SK-N-SH (cell line): ENCODE results near the gene NRIP3. TPM values are rescaled to one million over a fixed set of nuclear protein-coding genes. Genes with fewer than 3 reads are reported as not detected.
"Not testable (repeated sequence)": the region's sequence is repeated elsewhere in the genome, so short reads cannot be mapped to it uniquely, and the experiment has no call there.

ENCODE experiments used
- CTCF ChIA-PET: fragments of 300-600, 350-600 bp; formaldehyde crosslinking; extraction: SDS; loops from one replicate; lab custom pipeline; 2021; lab: Yijun Ruan, JAX
- POLR2A ChIA-PET: fragments of 350-600 bp; sonication (Branson Sonifier 250); formaldehyde crosslinking; extraction: SDS; loops from one replicate; lab custom pipeline; 2020; ENCODE audit warnings: antibody characterized with exemption, inconsistent platforms; lab: Yijun Ruan, JAX
- DNase-seq: peaks from one replicate; pipeline ENCODE4 v3.0.0; 2012
- H2AFZ ChIP-seq: fragments of 200-600 bp; sonication (generic); 2 replicates; pipeline ENCODE4 v1.8.1; 2016; ENCODE audit warnings: antibody characterized with exemption, mild to moderate bottlenecking, low read depth
- H3F3A ChIP-seq: fragments of 200-600 bp; sonication (generic); replicated peaks from 2 replicates; pipeline ENCODE3; 2016; ENCODE audit warnings: antibody characterized with exemption, mild to moderate bottlenecking; ENCODE audit not compliant: insufficient read depth
- H3K27ac ChIP-seq, 2 experiments: fragments of 200-500 bp in 1 of 2; fragments of 200-600 bp in 1 of 2; sonication (Bioruptor generic) in 1 of 2; sonication (generic), shearing (Covaris generic) in 1 of 2; 2 replicates each; pipeline versions ENCODE4 v1.5.1 to v1.6.1; 2014 to 2016; ENCODE audit warnings: low read depth in 2 of 2, inconsistent platforms in 1 of 2, low read length in 1 of 2, mild to moderate bottlenecking in 1 of 2, mixed read lengths in 1 of 2
- H3K27me3 ChIP-seq: fragments of 200-600 bp; sonication (generic), shearing (Covaris generic); 2 replicates; pipeline ENCODE4 v1.6.1; 2016; ENCODE audit warnings: mixed run types; ENCODE audit not compliant: insufficient read depth
- H3K36me3 ChIP-seq, 2 experiments: fragments of 200-500 bp in 1 of 2; fragments of 200-600 bp in 1 of 2; sonication (Bioruptor generic) in 1 of 2; sonication (generic) in 1 of 2; replicated peaks in 1 of 2; 2 replicates each; pipeline versions ENCODE3 to v1.5.1; 2014 to 2016; ENCODE audit warnings: low read length in 1 of 2, mild to moderate bottlenecking in 1 of 2; ENCODE audit not compliant: insufficient read depth in 2 of 2, control insufficient read depth in 1 of 2
- H3K4me1 ChIP-seq, 2 experiments: fragments of 200-500 bp in 1 of 2; fragments of 200-600 bp in 1 of 2; sonication (Bioruptor generic) in 1 of 2; sonication (generic), shearing (Covaris generic) in 1 of 2; 2 replicates each; pipeline versions ENCODE4 v1.5.1 to v1.6.1; 2014 to 2016; ENCODE audit warnings: low read depth in 1 of 2, low read length in 1 of 2, mixed run types in 1 of 2; ENCODE audit not compliant: insufficient read depth in 2 of 2, control insufficient read depth in 1 of 2
- H3K4me2 ChIP-seq: fragments of 200-600 bp; sonication (generic), shearing (Covaris generic); 2 replicates; pipeline ENCODE4 v1.6.1; 2017; ENCODE audit warnings: mixed run types
- H3K4me3 ChIP-seq, 2 experiments: fragments of 200-500 bp in 1 of 2; fragments of 200-600 bp in 1 of 2; sonication (Bioruptor generic) in 1 of 2; sonication (generic), shearing (Covaris generic) in 1 of 2; 2 replicates each; pipeline versions ENCODE4 v1.5.1 to v1.8.1; 2014 to 2016; ENCODE audit warnings: low read depth in 2 of 2, inconsistent platforms in 1 of 2, low read length in 1 of 2, mild to moderate bottlenecking in 1 of 2, mixed read lengths in 1 of 2, moderate library complexity in 1 of 2
- H3K79me2 ChIP-seq: fragments of 200-600 bp; sonication (generic); 2 replicates; pipeline ENCODE4 v1.8.1; 2017; ENCODE audit warnings: mild to moderate bottlenecking; ENCODE audit not compliant: insufficient read depth
- H3K9ac ChIP-seq: fragments of 200-600 bp; sonication (generic); 2 replicates; pipeline ENCODE4 v1.6.1; 2017; ENCODE audit warnings: mixed run types
- H3K9me2 ChIP-seq: fragments of 200-600 bp; sonication (generic); 2 replicates; pipeline ENCODE4 v1.6.1; 2017; ENCODE audit warnings: mixed run types
- H3K9me3 ChIP-seq: fragments of 200-600 bp; sonication (generic); 2 replicates; pipeline ENCODE4 v1.6.1; 2017; ENCODE audit warnings: mixed run types, mild to moderate bottlenecking, moderate library complexity
- H4K20me1 ChIP-seq: fragments of 200-600 bp; sonication (generic); 2 replicates; pipeline ENCODE4 v1.6.1; 2017; ENCODE audit warnings: mild to moderate bottlenecking, mixed run types; ENCODE audit not compliant: insufficient read depth
- EP300 ChIP-seq, 2 experiments: IDR thresholded peaks; 2 replicates each; pipeline versions ENCODE4 v1.4.0 to v1.6.1; 2012; ENCODE audit warnings: borderline replicate concordance in 1 of 2, low read depth in 1 of 2, low read length in 1 of 2
- FOSL2 ChIP-seq: IDR thresholded peaks from 2 replicates; pipeline ENCODE4 v1.4.0; 2012; ENCODE audit warnings: low read depth, mild to moderate bottlenecking, moderate library complexity, borderline replicate concordance
- FOXJ3 ChIP-seq: sonication (generic); formaldehyde crosslinking; IDR thresholded peaks from 2 replicates; pipeline ENCODE4 v1.5.1; 2020; ENCODE audit warnings: mild to moderate bottlenecking, missing genetic modification reagents
- FOXM1 ChIP-seq: IDR thresholded peaks from 2 replicates; pipeline ENCODE4 v1.4.0; 2012; ENCODE audit warnings: low read depth, mild to moderate bottlenecking
- NFIC ChIP-seq: IDR thresholded peaks from 2 replicates; pipeline ENCODE4 v1.4.0; 2012; ENCODE audit warnings: borderline replicate concordance
- PBX3 ChIP-seq: IDR thresholded peaks from 2 replicates; pipeline ENCODE4; 2012
- RCOR1 ChIP-seq: fragments of 150-350 bp; IDR thresholded peaks from 2 replicates; pipeline ENCODE4 v1.6.1; 2017; ENCODE audit warnings: antibody characterized with exemption, low read length
- REST ChIP-seq: IDR thresholded peaks from 2 replicates; pipeline ENCODE4 v1.6.1; 2012; ENCODE audit warnings: mild to moderate bottlenecking, low read depth, low read length, moderate library complexity
- RXRA ChIP-seq: IDR thresholded peaks from 2 replicates; pipeline ENCODE4 v1.4.0; 2012; ENCODE audit warnings: low read depth, mild to moderate bottlenecking, borderline replicate concordance
- SIN3A ChIP-seq: IDR thresholded peaks from 2 replicates; pipeline ENCODE4 v1.6.1; 2012; ENCODE audit warnings: low read depth, mild to moderate bottlenecking, low read length, moderate library complexity, borderline replicate concordance
- TCF12 ChIP-seq: IDR thresholded peaks from 2 replicates; pipeline ENCODE4 v1.4.0; 2012
- YY1 ChIP-seq: IDR thresholded peaks from 2 replicates; pipeline ENCODE4 v1.4.0; 2012; ENCODE audit warnings: low read depth, mild to moderate bottlenecking
- WGBS: methylation state at CpG from one replicate; pipeline ENCODE4 v1.1.6; 2017; ENCODE audit warnings: low lambda C conversion rate; 5-methylcytosine and 5-hydroxymethylcytosine counted together
- polyA plus RNA-seq, 3 experiments: library from polyadenylated mRNA; depleted of rRNA; stranded (reverse); fragments of >200 nt; gene quantifications; 2 replicates each; pipeline ENCODE4 v1.2.3, GENCODE V29; 2012

The NRIP3 gene
- polyA plus RNA-seq, 1 of the 3 experiments (the other 2 are of a cell fraction): 2.1 TPM

- H3K9me3 ChIP-seq, H3K36me3 ChIP-seq, H3K9ac ChIP-seq, H3K9me2 ChIP-seq, H3K27me3 ChIP-seq, H3K79me2 ChIP-seq, H3K4me3 ChIP-seq, H3K27ac ChIP-seq, H4K20me1 ChIP-seq, H3K4me1 ChIP-seq, H3F3A ChIP-seq, CTCF ChIA-PET, POLR2A ChIA-PET, DNase-seq, H3K4me2 ChIP-seq, H2AFZ ChIP-seq: not testable (repeated sequence)
- 83% methylated on average over 2 of the region's 2 CpGs for WGBS
Observed at GRCh38 chr11:8935789-8936188, 68.0 kb downstream of the NRIP3 start.

GRCh38 chr11:8934742-8935488 lies 68.9 kb downstream of the NRIP3 start:
- Histone ChIP-seq H2AFZ (peak overlapping the region; percentile 82), H3F3A (peaks cover 5% of the 10 kb centered on the region), H4K20me1 (no peaks in the 10 kb centered on the region), H3K9ac (no peak overlapping the region), H3K79me2 (no peaks in the 10 kb centered on the region; the same call in 1 of the 2 replicates), H3K9me3 (no peaks in the 10 kb centered on the region), H3K4me1 (0 out of 4 replicates have a peak, but pooled peaks cover 0 to 4% of the 10 kb centered on the region in 2 experiments), H3K4me2 (peak overlapping the region; percentile 34), H3K27me3 (no peaks in the 10 kb centered on the region), H3K9me2 (no peaks in the 10 kb centered on the region), H3K4me3 (no peak overlapping the region), H3K27ac (peak overlapping the region in 1 of 2 experiments; percentile 29; a peak in 2 of 4 replicates), H3K36me3 (no peaks in the 10 kb centered on the region)
- ChIA-PET POLR2A (no interaction called here), CTCF (interaction anchor here (1.4 to 1.5 kb wide), 2 partner anchors 9 to 25 kb away, joined by 3 to 4 read pairs; no protein-coding TSS in a partner anchor)
- WGBS: 53% methylated on average over 14 of the region's 14 CpGs
- TF ChIP-seq FOXJ3 (CRISPR knock-in tag) (no peak), YY1 (no peak), EP300 (IDR thresholded peaks at IDR 0.05; ENCODE audit: borderline replicate concordance in 1 of 2, low read depth in 1 of 2, low read length in 1 of 2) (no peak; a peak in 1 of 4 replicates), NFIC (no peak), SIN3A (no peak), TCF12 (peak; percentile 42), FOSL2 (peak; percentile 57), RXRA (no peak; the same call in 1 of the 2 replicates), FOXM1 (no peak), RCOR1 (no peak), REST (no peak), PBX3 (peak; percentile 83)
- no peak for DNase-seq
